Measurements from ENCODE around the gene TPPP2.

Gene TPPP2

GRCh38 chr14:21077672-21078071 is 47.7 kb downstream of the TPPP2 start:
- no peak for DNase-seq (ENCODE audit: low read depth in 2 of 2)

- DNase-seq (ENCODE audit: low read depth in 2 of 2) = no peak
These were observed 48.3 kb downstream of the TPPP2 start for GRCh38 chr14:21078287-21078686.

- DNase-seq (ENCODE audit: low read depth in 2 of 2) = no peak
These were observed 48.7 kb downstream of the TPPP2 start for GRCh38 chr14:21078726-21079125.

- no peak for DNase-seq (ENCODE audit: low read depth in 2 of 2)
These were observed 51.6 kb downstream of the TPPP2 start for GRCh38 chr14:21081521-21082142.
